Putamen (tissue), 1 donor: Measurements from ENCODE around the gene NAA10.

ENCODE experiments used
- DNase-seq: peaks from one replicate; pipeline ENCODE4 v3.0.0-alpha.2; 2016; ENCODE audit warnings: low spot score

NAA10 gene

GRCh38 chrX:153948002-153948466 is 13.2 kb upstream of the NAA10 start:
- DNase-seq, result no peak

- DNase-seq, result no peak
Observed at GRCh38 chrX:153947009-153947769, 12.4 kb upstream of the NAA10 start.

- DNase-seq, result no peak
Observed at GRCh38 chrX:153945956-153946943, 11.4 kb upstream of the NAA10 start.

- no peak for DNase-seq
Observed at GRCh38 chrX:153944800-153945150, 9.9 kb upstream of the NAA10 start.

GRCh38 chrX:153944140-153944799 is 9.4 kb upstream of the NAA10 start, which contains the start of gene RENBP:
Gene RENBP, minus strand, starts transcription at chrX:153944643. Its CDS starts 33 bp downstream, at chrX:153944610.
- no peak for DNase-seq

- DNase-seq, result no peak
Observed at GRCh38 chrX:153941336-153942252, 6.8 kb upstream of the NAA10 start.

- no peak for DNase-seq
Observed at GRCh38 chrX:153939573-153939972, 4.7 kb upstream of the NAA10 start.

- DNase-seq, result no peak
Observed at GRCh38 chrX:153938226-153938786, 3.5 kb upstream of the NAA10 start.

GRCh38 chrX:153937056-153937455 is 2.2 kb upstream of the NAA10 start:
- no peak for DNase-seq

GRCh38 chrX:153935326-153935851 is 552 bp upstream of the NAA10 start:
- no peak for DNase-seq

GRCh38 chrX:153934148-153934761 is 582 bp downstream of the NAA10 start:
- DNase-seq, result no peak

GRCh38 chrX:153933748-153934147 is 1.1 kb downstream of the NAA10 start:
- DNase-seq, result no peak

- no peak for DNase-seq
Observed at GRCh38 chrX:153932220-153932915, 2.5 kb downstream of the NAA10 start.

- DNase-seq, result no peak
Observed at GRCh38 chrX:153931748-153932147, 3.1 kb downstream of the NAA10 start.

GRCh38 chrX:153931151-153931550 is 3.7 kb downstream of the NAA10 start:
- no peak for DNase-seq

GRCh38 chrX:153930011-153930910 is 4.6 kb downstream of the NAA10 start:
- no peak for DNase-seq

GRCh38 chrX:153929576-153929975 is 5.3 kb downstream of the NAA10 start:
- DNase-seq, result no peak

GRCh38 chrX:153928846-153929245 is 6.0 kb downstream of the NAA10 start:
- DNase-seq, result no peak
